ENCODE results near the gene ACTR3.

DNA sequence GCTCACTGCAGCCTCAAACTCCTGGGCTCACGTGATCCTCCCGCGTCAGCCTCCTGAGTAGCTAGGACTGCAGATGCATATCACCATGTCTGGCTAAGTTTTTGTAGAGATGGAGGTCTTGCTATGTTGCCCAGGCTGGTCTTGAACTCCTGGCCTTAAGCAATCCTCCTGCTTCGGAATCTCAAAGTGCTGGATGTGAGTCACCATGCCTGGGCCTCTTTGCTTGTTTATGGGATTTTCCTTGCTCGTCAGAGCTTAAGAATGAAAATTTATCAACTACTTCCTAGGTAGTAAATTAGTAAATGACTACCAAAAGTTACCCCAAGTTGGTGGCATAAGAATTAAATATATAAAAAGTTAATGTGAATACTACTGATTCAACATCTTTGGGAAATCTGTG lies 51.0 kb downstream of the ACTR3 start:
- TF ChIP-seq POLR2AphosphoS5 (IDR thresholded peaks at IDR 0.05; ENCODE audit: low read depth, low read length) (no peak), POLR2A (IDR thresholded peaks at IDR 0.05; ENCODE audit: low read depth, low read length) (no peak), TAF1 (IDR thresholded peaks at IDR 0.05; ENCODE audit: low read depth, low read length) (no peak), PAX5 (IDR thresholded peaks at IDR 0.05; ENCODE audit: insufficient read depth, low read length, severe bottlenecking) (no peak)

Measured in GM12891 (cell line).